Measurements from ENCODE around the gene KDM4B. TPM values are rescaled to one million over a fixed set of nuclear protein-coding genes. Genes with fewer than 3 reads are reported as not detected.
A peak's percentile ranks its signal among the peaks of the same experiment; 100 is the strongest.

KDM4B gene
- polyA plus RNA-seq, 3 donors, result 6.4 to 22.7 (median 12.7) TPM

DNA sequence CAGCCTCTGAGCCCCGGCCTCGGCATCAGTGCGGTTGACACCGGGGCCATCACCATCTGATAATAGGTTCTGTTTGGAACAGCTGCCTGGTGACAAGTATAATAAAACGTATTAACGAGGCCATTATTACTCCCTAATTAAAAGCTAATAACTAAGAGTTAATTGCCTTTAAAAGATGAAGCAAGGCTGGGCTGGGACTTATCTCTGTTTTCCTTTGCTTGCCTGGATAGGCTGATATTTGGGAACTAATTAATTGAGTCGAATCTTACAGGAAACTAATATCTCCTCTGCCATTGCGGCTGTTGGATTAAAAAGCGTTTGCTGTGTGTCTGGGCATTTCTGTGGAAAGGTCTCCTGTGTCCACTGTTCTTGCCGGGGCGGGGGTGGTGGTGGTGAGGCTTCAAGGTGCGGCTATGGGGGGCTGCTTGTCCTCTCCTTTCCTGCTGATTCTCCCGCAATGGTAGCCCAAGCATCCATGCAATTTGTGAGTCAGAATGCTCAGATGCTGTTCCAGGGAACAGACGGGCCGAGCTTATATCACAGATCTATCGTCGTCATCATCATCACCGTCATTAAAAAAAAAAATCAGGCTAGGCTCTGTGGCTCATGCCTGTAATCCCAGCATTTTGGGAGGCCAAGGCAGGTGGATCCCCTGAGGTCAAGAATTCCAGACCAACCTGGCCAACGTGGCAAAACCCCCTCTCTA is 209.0 kb downstream of the KDM4B start:
- H3K36me3 ChIP-seq (replicated peaks in 1 of 2; ENCODE audit: control insufficient read depth in 1 of 2, insufficient read depth in 2 of 2, low read length in 2 of 2), result no peaks in the 10 kb centered on the region
- Mint-ChIP-seq H3K27ac (peak overlapping the region in 3 of 7 donors; percentile 53 to 94 (median 90)), H3K27me3 (ENCODE audit: low read depth in 3 of 3) (peaks cover 9 to 12% (median 10%) of the 10 kb centered on the region in 3 donors), H3K9me3 (peaks cover 0 to 5% (median 0%) of the 10 kb centered on the region in 7 donors), H3K36me3 (no peaks in the 10 kb centered on the region), H3K4me1 (peaks cover 18% of the 10 kb centered on the region), H3K4me3 (no peak overlapping the region)
- H3K4me2 ChIP-seq (replicated peaks; ENCODE audit: extremely low read depth, low read length, poor library complexity, severe bottlenecking), result no peak overlapping the region
- no peaks in the 10 kb centered on the region for H3K9me3 ChIP-seq (replicated peaks in 1 of 2; ENCODE audit: control insufficient read depth in 1 of 2, insufficient read depth in 1 of 2, low read length in 2 of 2)
- no peaks in the 10 kb centered on the region for H4K20me1 ChIP-seq (ENCODE audit: insufficient read depth, low read length)
- no peak overlapping the region for H3K27ac ChIP-seq (ENCODE audit: low read depth in 1 of 2, low read length in 2 of 2)
- intact Hi-C loops (cut with micrococcal nuclease), result no loop called here
- H3K4me1 ChIP-seq (ENCODE audit: control insufficient read depth in 1 of 2, insufficient read depth in 2 of 2, low read length in 2 of 2), result peaks cover 4 to 11% of the 10 kb centered on the region in 2 donors
- no peaks in the 10 kb centered on the region for H3K27me3 ChIP-seq (ENCODE audit: control insufficient read depth in 2 of 2, insufficient read depth in 2 of 2, low read length in 2 of 2)
- H2AFZ ChIP-seq (ENCODE audit: insufficient read depth, low read depth, low read length, poor library complexity, severe bottlenecking), result no peak overlapping the region
- TF ChIP-seq, protein P1, sequence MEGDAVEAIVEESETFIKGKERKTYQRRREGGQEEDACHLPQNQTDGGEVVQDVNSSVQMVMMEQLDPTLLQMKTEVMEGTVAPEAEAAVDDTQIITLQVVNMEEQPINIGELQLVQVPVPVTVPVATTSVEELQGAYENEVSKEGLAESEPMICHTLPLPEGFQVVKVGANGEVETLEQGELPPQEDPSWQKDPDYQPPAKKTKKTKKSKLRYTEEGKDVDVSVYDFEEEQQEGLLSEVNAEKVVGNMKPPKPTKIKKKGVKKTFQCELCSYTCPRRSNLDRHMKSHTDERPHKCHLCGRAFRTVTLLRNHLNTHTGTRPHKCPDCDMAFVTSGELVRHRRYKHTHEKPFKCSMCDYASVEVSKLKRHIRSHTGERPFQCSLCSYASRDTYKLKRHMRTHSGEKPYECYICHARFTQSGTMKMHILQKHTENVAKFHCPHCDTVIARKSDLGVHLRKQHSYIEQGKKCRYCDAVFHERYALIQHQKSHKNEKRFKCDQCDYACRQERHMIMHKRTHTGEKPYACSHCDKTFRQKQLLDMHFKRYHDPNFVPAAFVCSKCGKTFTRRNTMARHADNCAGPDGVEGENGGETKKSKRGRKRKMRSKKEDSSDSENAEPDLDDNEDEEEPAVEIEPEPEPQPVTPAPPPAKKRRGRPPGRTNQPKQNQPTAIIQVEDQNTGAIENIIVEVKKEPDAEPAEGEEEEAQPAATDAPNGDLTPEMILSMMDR (IDR thresholded peaks at IDR 0.05), result no peak
- no peak overlapping the region for H3K9ac ChIP-seq (ENCODE audit: insufficient read depth, low read length, poor library complexity, severe bottlenecking)
- 70% methylated on average over 10 of the region's 19 CpGs for WGBS (ENCODE audit: insufficient coverage)
- no peak overlapping the region for H3K4me3 ChIP-seq (replicated peaks in 1 of 3; ENCODE audit: low read depth in 2 of 3, low read length in 3 of 3)
- H3K79me2 ChIP-seq (ENCODE audit: insufficient read depth, low read length), result no peaks in the 10 kb centered on the region
- DNase-seq, result no peak

DNA sequence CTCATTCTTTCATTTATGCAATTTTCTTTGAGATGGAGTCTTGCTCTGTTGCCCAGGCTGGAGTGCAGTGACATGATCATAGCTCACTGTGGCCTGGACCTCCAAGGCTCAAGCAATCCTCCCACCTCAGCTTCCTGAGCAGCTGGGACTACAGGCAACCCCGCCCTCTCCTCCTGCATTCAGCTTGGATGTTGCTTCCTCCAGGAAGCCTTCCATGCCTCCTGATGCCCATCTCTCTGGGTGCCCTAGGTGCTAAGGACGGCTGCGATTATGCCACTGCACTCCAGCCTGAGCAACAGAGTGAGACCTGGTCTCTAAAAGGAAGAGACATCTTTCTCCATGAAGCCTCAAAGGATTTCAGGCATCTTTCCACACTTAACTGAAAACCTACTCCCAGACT is 209.9 kb downstream of the KDM4B start:
- H3K27ac ChIP-seq (ENCODE audit: low read depth in 1 of 2, low read length in 2 of 2), result no peak overlapping the region
- no peak overlapping the region for H3K4me3 ChIP-seq (replicated peaks in 1 of 3; ENCODE audit: low read depth in 2 of 3, low read length in 3 of 3)
- TF ChIP-seq, protein P1 (IDR thresholded peaks at IDR 0.05), result no peak
- DNase-seq, result no peak
- H3K4me2 ChIP-seq (replicated peaks; ENCODE audit: extremely low read depth, low read length, poor library complexity, severe bottlenecking), result no peak overlapping the region
- peak overlapping the region in 1 of 7 donors; percentile 46 for H3K27ac Mint-ChIP-seq
- peaks cover 0 to 5% (median 0%) of the 10 kb centered on the region in 7 donors for H3K9me3 Mint-ChIP-seq
- H2AFZ ChIP-seq (ENCODE audit: insufficient read depth, low read depth, low read length, poor library complexity, severe bottlenecking), result no peak overlapping the region
- peaks cover 15% of the 10 kb centered on the region for H3K4me1 Mint-ChIP-seq
- intact Hi-C loops (cut with micrococcal nuclease), result no loop called here
- no peak overlapping the region for H3K4me3 Mint-ChIP-seq
- H3K4me1 ChIP-seq (ENCODE audit: control insufficient read depth in 1 of 2, insufficient read depth in 2 of 2, low read length in 2 of 2), result peaks cover 0 to 7% of the 10 kb centered on the region in 2 donors
- H4K20me1 ChIP-seq (ENCODE audit: insufficient read depth, low read length), result no peaks in the 10 kb centered on the region
- no peaks in the 10 kb centered on the region for H3K27me3 ChIP-seq (ENCODE audit: control insufficient read depth in 2 of 2, insufficient read depth in 2 of 2, low read length in 2 of 2)
- H3K79me2 ChIP-seq (ENCODE audit: insufficient read depth, low read length), result no peaks in the 10 kb centered on the region
- H3K36me3 ChIP-seq (replicated peaks in 1 of 2; ENCODE audit: control insufficient read depth in 1 of 2, insufficient read depth in 2 of 2, low read length in 2 of 2), result no peaks in the 10 kb centered on the region
- WGBS (ENCODE audit: insufficient coverage), result 85% methylated on average over 2 of the region's 3 CpGs
- H3K9ac ChIP-seq (ENCODE audit: insufficient read depth, low read length, poor library complexity, severe bottlenecking), result no peak overlapping the region
- no peaks in the 10 kb centered on the region for H3K36me3 Mint-ChIP-seq
- H3K9me3 ChIP-seq (replicated peaks in 1 of 2; ENCODE audit: control insufficient read depth in 1 of 2, insufficient read depth in 1 of 2, low read length in 2 of 2), result no peaks in the 10 kb centered on the region
- peaks cover 5 to 12% (median 10%) of the 10 kb centered on the region in 3 donors for H3K27me3 Mint-ChIP-seq (ENCODE audit: low read depth in 3 of 3)

Measured in CD14-positive monocyte (primary cell).